Effector memory CD8-positive, alpha-beta T cell (primary cell): Measurements from ENCODE around the gene COQ8A.

Experiments used
- ATAC-seq: fragments of 150-1000 bp; cut with Tn5 transposase; replicated peaks from 2 replicates; pipeline ENCODE4 v1.10.0; 2021; ENCODE audit warnings: mild to moderate bottlenecking, moderate library complexity
- DNase-seq, 3 experiments: peaks; one replicate each; pipeline ENCODE4 v3.0.0; 2021
- H3K27ac Mint-ChIP-seq, 2 donors: one replicate each; pipeline ENCODE4 v1.8.0; 2022; ENCODE audit warnings: mild to moderate bottlenecking in 2 of 2, mixed read lengths in 2 of 2, moderate library complexity in 2 of 2
- H3K27me3 Mint-ChIP-seq, 2 donors: one replicate each; pipeline ENCODE4 v1.8.0; 2022; ENCODE audit warnings: mixed read lengths in 2 of 2
- H3K36me3 Mint-ChIP-seq: one replicate; pipeline ENCODE4 v1.8.0; 2022; ENCODE audit warnings: mild to moderate bottlenecking, moderate library complexity, mixed read lengths; ENCODE audit not compliant: insufficient read depth
- H3K4me1 Mint-ChIP-seq, 2 donors: one replicate each; pipeline ENCODE4 v1.8.0; 2022; ENCODE audit warnings: low read depth in 2 of 2, mixed read lengths in 2 of 2
- H3K4me3 Mint-ChIP-seq, 2 donors: one replicate each; pipeline ENCODE4 v1.8.0; 2022; ENCODE audit warnings: mild to moderate bottlenecking in 2 of 2, mixed read lengths in 2 of 2, moderate library complexity in 2 of 2
- H3K9me3 Mint-ChIP-seq, 2 donors: one replicate each; pipeline ENCODE4 v1.8.0; 2022; ENCODE audit warnings: mixed read lengths in 2 of 2

The COQ8A gene

DNA sequence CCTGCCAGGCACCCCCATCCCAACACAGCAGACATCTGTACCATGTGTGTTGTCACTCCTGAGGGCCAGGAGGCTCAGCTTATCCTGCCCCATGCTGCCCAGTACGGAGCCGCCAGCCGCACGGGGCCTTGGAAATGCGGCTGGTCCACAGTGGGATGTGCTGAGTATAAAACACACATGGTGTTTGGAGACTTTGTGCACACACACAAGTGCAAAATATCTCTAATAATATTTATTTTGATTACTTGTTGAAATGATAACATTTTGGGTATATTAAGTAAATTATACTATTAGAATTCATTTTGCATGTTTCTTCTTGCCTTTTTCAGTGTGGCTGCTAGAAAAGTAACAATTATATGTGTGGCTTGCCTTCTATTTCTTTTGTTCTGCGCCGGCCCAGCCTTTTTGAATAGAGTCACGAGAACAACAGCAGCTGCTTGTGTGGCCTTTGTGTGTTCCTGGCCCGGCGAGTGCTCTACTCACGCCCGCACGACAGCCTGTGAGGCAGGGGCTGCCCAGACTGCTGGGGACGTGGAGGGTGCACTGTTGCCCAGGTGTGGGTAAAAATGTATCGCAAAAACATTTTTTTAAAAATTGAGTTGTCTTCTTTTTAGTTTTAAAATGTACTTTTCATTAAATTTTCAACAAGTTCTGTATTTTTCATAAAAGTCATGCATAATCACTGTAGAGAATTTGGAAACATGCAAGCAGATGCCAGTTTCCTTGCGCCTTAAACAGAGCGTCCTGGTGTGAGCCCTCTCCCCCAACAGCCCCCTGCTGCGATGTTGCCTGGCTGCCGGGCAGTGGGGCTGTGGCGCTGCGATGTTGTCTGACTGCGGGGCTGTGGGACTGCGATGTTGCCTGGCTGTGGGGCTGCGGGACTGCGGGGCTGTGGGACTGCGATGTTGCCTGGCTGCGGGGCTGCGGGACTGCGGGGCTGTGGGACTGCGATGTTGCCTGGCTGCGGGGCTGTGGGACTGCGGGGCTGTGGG, 35.5 kb downstream of the COQ8A start:
- H3K27me3 Mint-ChIP-seq, result no peaks in the 10 kb centered on the region
- H3K36me3 Mint-ChIP-seq, result peaks cover 2% of the 10 kb centered on the region
- no peak for DNase-seq
- no peak for ATAC-seq
- no peak overlapping the region for H3K4me3 Mint-ChIP-seq
- H3K4me1 Mint-ChIP-seq, result peaks cover 6% of the 10 kb centered on the region in 2 donors
- H3K9me3 Mint-ChIP-seq, result peaks cover 0 to 7% of the 10 kb centered on the region in 2 donors
- no peak overlapping the region for H3K27ac Mint-ChIP-seq

DNA sequence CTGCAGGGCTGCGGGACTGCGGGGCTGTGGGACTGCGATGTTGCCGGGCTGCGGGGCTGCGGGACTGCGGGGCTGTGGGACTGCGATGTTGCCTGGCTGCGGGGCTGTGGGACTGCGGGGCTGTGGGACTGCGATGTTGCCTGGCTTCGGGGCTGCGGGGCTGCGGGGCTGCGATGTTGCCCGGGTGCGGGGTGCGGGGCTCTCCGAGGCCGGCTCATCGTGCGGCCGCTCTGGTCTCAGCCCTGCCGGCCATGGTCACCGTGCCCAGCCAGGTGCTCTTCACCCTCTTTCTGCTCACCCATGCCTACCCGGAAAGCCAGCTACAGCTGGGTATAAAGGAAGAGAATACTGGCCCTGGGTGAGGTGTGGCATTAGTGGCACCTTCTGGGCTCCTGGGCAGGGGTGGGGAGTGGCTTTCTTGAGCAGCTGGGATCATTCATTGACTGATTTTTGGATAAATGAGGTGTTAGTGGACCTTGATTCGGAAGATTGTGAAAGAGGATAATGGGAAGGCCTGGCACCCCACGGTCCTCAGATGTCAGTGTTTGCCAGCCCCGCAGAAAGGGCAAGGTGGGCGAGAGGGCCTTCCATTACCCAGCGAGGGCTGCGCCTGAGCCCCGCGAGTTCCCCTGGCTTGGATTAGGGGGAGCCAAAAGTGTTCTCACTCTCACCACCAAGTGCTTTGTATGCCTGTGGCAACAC, 36.3 kb downstream of the COQ8A start:
- H3K4me1 Mint-ChIP-seq, result peaks cover 6% of the 10 kb centered on the region in 2 donors
- no peak overlapping the region for H3K27ac Mint-ChIP-seq
- H3K27me3 Mint-ChIP-seq, result no peaks in the 10 kb centered on the region
- ATAC-seq (no peak), DNase-seq (no peak)
- peaks cover 0 to 6% of the 10 kb centered on the region in 2 donors for H3K9me3 Mint-ChIP-seq
- no peak overlapping the region for H3K4me3 Mint-ChIP-seq
- peaks cover 2% of the 10 kb centered on the region for H3K36me3 Mint-ChIP-seq

DNA sequence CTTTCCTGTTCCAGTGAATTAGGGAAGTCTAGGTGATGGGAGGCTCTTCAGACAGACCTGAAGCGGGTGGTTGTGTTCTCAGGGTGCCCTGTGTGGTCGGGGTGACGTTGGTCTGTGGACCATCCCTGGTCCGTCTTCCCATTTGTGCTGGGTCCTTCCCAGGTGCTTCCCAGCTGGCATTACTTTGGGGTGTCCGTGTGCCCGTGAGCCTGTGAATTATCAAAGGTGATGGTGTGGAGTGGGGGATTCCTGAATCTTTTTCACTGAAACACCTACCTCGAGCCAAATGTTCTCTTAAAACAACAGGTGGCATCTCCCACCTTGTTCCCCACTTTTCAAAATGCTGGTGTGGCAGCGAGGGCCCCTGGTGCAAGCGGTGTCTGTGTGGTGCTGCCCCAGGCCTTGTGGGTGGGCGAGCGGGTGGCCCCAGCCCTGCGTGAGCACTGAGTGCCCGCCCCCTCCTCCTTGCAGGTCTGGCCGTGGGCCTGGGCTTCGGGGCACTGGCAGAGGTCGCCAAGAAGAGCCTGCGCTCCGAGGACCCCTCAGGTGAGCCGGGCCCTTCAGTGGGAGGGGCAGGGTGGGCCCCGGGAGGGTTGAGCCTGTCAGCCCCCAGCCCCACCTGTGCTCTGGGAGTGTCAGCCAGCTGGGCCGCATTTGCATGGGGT, 37.0 kb downstream of the COQ8A start:
- Mint-ChIP-seq H3K9me3 (no peaks in the 10 kb centered on the region), H3K4me1 (peaks cover 0 to 3% of the 10 kb centered on the region in 2 donors), H3K27me3 (no peaks in the 10 kb centered on the region), H3K4me3 (no peak overlapping the region), H3K36me3 (peaks cover 2% of the 10 kb centered on the region), H3K27ac (no peak overlapping the region)
- DNase-seq (no peak), ATAC-seq (no peak)

DNA sequence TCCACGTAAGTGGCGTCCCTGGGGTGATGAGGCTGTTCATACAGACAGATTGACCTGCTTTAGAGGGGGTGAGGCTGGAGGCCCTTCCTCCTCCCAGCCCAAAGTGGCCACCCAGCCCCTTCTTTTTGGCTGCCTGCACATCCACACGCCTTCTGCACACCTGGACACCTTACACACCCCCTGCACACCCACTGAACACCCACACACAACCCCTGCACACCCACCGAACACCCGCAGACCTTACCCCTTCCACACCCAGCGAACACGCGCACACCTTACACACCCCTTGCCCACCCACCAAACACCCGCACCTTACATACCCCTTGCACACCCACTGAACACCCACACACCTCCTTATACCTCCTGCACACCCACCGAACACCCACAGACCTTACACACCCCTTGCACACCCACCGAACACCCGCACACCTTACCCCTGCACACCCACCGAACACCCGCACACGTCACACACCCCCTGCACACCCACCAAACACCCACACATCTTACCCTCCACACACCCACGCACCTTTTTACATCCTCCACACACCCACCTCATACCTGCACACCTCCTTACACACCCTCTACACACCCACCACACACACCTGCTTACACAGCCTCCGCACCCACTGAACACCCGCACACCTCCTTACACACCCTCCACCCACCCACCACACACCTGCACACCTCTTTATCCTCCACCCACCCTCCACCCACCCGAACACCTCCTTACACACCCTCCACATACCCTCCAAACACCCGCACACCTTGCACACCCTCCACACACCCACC, 37.7 kb downstream of the COQ8A start:
- no peak overlapping the region for H3K4me3 Mint-ChIP-seq
- no peaks in the 10 kb centered on the region for H3K27me3 Mint-ChIP-seq
- no peaks in the 10 kb centered on the region for H3K36me3 Mint-ChIP-seq
- H3K9me3 Mint-ChIP-seq, result no peaks in the 10 kb centered on the region
- H3K4me1 Mint-ChIP-seq, result peaks cover 0 to 3% of the 10 kb centered on the region in 2 donors
- DNase-seq, result no peak
- H3K27ac Mint-ChIP-seq, result no peak overlapping the region
- no peak for ATAC-seq

DNA sequence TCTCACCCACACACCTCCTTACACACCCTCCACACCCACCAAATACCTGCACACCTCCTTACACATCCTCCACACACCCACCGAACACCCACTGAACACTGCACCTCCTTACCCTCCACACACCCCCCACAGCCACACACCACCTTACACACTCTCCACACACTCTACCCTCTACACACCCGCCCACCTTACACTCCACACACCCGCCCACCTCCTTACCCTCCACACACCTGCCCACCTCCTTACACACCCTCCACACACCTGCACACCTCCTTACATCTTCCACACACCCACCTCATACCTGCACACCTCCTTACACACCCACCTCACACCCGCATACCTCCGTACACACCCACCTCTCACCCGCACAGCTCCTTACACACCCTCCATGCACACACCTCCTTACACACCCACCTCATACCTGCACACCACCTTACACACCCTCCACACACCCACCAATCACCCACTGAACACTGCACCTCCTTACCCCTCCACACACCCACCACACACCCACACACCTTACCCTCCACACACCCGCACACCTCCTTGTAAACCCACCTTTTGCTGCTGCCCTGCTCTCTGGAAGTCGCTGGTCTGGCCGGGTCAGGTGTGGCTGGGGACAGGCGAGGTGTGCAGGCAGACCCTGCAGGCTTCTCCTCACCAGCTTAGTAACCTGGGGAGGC, 38.5 kb downstream of the COQ8A start:
- no peaks in the 10 kb centered on the region for H3K27me3 Mint-ChIP-seq
- DNase-seq (no peak), ATAC-seq (no peak)
- H3K9me3 Mint-ChIP-seq, result no peaks in the 10 kb centered on the region
- peaks cover 5% of the 10 kb centered on the region for H3K36me3 Mint-ChIP-seq
- H3K4me3 Mint-ChIP-seq, result no peak overlapping the region
- H3K27ac Mint-ChIP-seq, result no peak overlapping the region
- H3K4me1 Mint-ChIP-seq, result peaks cover 0 to 2% of the 10 kb centered on the region in 2 donors

DNA sequence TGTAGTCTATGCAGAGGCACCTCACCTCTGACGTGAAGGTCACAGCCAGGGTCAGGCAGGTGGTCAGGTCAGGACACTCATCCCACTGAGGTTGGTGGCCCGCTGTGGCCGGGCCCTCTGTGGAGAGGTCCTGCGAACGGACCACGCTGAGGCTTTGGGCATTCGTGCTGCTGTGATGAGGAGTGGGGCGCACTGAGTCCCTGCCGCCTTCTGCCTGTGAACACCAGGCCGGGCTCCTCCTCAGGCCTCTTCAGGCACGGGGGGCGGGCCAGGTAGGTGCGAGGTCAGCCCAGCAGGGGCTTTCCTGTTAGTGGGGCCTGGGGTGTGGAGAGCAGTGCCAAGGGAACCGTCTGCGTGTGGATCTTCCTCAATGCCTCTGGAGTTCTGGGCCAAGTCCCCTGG, 39.0 kb downstream of the COQ8A start:
- H3K27ac Mint-ChIP-seq, result no peak overlapping the region
- H3K9me3 Mint-ChIP-seq, result no peaks in the 10 kb centered on the region
- ATAC-seq (no peak), DNase-seq (no peak)
- H3K36me3 Mint-ChIP-seq, result peaks cover 5% of the 10 kb centered on the region
- no peak overlapping the region for H3K4me3 Mint-ChIP-seq
- H3K27me3 Mint-ChIP-seq, result no peaks in the 10 kb centered on the region
- peaks cover 0 to 2% of the 10 kb centered on the region in 2 donors for H3K4me1 Mint-ChIP-seq

DNA sequence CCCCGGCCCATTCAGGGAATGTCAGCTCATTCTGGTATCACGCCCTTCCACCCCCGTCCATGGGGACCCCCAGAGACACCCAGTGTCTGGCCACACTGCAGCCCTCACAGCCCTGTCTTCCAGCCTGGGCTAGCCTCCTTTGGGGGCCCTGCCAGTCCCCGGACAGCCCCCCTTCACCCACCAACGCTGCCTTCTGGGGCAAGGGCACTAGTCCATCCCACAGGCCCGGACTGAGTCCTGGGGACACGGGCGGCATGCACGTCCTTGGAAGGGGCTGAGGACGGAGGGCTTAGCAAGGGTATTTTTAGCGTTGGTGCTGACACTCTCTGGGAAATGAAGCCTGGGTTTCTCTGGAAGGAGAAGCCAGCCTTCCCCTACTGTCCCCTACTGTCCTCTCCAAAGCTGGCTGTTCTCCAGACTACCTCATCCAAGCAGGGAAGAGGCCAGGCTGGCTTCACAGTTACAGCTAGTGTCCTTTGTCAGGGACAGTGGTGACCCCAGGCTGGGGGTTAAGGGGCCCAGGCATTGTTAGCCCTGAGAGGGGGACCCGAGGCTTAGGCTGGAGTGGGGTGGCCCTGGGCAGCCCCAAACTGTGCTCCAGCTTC, 39.5 kb downstream of the COQ8A start:
- Mint-ChIP-seq H3K4me3 (no peak overlapping the region), H3K27ac (peak overlapping the region in 1 of 2 donors; percentile 44), H3K27me3 (no peaks in the 10 kb centered on the region), H3K4me1 (no peaks in the 10 kb centered on the region), H3K36me3 (peaks cover 5% of the 10 kb centered on the region), H3K9me3 (no peaks in the 10 kb centered on the region)
- DNase-seq, result no peak
- ATAC-seq, result no peak

DNA sequence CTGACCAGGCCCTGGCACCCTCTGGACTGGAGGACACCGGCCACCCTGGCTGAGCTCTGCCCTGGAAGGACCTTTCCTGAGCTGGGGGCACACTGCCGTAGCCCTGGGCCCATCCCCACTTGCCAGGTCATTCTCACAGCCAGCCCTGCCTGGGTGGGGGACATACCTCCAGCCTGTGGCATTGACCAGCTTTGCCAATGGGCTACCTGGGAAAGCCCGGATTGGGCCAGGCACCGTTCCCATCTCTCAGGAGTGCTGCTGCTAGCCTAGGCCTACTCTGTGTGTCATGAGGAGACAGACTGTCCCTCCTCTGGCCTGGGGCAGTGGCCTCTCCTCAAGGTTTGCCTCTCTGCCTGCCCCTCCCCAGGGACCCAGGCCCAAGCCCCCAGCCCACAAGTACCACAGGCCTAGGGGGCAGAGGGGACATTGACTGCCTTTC, 40.0 kb downstream of the COQ8A start:
- Mint-ChIP-seq H3K36me3 (peaks cover 6% of the 10 kb centered on the region), H3K27ac (peak overlapping the region in 1 of 2 donors; percentile 44), H3K4me3 (no peak overlapping the region), H3K4me1 (no peaks in the 10 kb centered on the region), H3K27me3 (no peaks in the 10 kb centered on the region), H3K9me3 (no peaks in the 10 kb centered on the region)
- no peak for ATAC-seq
- DNase-seq, result no peak

DNA sequence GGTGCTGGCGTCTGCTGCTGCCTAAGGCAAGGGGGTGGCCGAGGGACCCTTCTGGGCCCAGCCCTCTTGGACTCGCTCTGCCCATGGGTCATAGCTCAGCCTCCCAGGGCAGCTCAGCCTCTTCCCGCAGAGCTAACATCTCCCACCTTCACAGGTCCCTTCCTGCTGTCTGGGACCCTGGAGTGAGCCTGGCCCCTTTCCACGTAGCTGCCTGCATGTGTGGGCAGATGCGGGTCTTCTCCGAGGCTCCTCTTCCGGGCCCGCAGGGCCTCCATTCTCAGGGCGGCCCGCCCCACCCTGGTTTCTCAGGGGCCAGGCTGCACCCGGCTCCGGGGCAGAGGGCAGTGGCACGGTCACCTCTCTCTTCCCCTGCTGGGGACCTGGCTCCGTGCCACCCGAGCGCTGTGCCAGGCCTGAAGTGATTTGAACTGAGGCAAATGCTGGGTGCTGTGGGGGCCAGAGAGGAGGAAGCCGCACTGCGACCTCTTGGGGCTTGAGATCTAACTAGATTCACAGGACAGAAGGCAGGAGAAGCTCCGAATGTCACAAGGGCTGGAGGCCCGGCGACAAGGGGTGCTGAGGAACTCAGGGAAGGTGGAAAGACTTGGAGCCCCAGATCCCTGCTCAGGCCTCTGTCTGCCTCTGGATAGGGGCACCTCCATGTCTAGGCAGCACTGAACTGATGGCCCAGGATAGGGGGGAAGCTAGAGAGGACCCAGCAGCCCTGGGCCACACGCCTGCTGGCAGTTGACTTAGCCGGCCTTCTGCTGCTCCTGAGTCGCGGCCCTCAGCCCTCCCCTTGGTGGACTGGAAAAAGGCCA, 40.7 kb downstream of the COQ8A start:
- Mint-ChIP-seq H3K27ac (no peak overlapping the region), H3K36me3 (peaks cover 10% of the 10 kb centered on the region), H3K4me3 (no peak overlapping the region), H3K9me3 (no peaks in the 10 kb centered on the region), H3K4me1 (no peaks in the 10 kb centered on the region), H3K27me3 (no peaks in the 10 kb centered on the region)
- ATAC-seq (no peak), DNase-seq (no peak)

DNA sequence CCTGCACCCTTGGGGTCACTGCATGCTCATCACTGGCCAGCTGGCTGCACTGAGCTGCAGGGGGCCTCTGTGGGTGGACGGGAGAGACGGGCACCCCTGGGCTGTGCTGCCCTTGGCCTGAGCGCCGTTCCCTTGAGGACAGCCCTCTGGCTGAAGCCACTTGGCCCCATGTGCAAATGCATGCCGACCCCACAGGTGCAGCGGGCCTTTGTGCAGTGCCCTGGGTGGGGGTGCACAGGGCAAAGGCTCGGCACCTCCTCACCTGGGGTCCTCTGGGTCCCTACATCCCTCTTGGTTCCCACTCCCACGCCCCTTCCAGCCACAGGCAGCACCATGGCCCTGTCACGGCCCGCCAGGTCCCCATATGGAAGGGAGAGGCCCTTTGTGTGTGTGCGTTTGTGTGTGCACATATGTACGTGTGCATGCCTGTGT, 41.3 kb downstream of the COQ8A start:
- Mint-ChIP-seq H3K27me3 (no peaks in the 10 kb centered on the region), H3K4me1 (no peaks in the 10 kb centered on the region), H3K9me3 (no peaks in the 10 kb centered on the region), H3K36me3 (peaks cover 15% of the 10 kb centered on the region), H3K4me3 (no peak overlapping the region), H3K27ac (no peak overlapping the region)
- ATAC-seq (no peak), DNase-seq (no peak)

DNA sequence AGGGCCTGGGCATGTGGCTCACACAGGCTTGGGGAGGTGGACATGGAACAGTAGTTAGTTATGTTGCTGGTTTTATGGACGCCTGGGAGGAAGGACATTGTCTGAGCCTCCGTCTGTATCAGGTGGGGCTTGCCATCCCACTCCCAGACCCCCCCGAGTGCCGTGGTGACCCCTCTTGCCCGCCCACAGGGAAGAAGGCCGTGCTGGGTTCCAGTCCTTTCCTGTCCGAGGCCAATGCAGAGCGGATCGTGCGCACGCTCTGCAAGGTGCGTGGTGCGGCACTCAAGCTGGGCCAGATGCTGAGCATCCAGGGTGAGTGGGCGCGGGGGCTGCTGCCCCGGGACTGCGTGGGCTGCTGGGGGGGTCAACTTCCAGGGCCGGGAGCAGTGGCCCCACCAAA, 41.7 kb downstream of the COQ8A start:
- ATAC-seq, result no peak
- Mint-ChIP-seq H3K27ac (no peak overlapping the region), H3K36me3 (peaks cover 15% of the 10 kb centered on the region), H3K4me1 (no peaks in the 10 kb centered on the region), H3K27me3 (no peaks in the 10 kb centered on the region), H3K9me3 (no peaks in the 10 kb centered on the region), H3K4me3 (no peak overlapping the region)
- DNase-seq, result no peak
